Right atrium auricular region (tissue), 2 donors: ENCODE data around the gene SRPX2. TPM values are rescaled to one million over a fixed set of nuclear protein-coding genes. Genes with fewer than 3 reads are reported as not detected.

ENCODE experiments used
- DNase-seq: peaks from one replicate; pipeline ENCODE4 v3.0.0-alpha.2; 2019; ENCODE audit warnings: low spot score
- H3K27ac ChIP-seq, 2 donors: fragments of 200-600 bp; sonication (generic); 1 replicate in 1 of 2; 2 replicates in 1 of 2; pipeline ENCODE4 v1.5.1; 2016 to 2019
- H3K27me3 ChIP-seq, 2 donors: fragments of 200-600 bp; sonication (generic); one replicate each; pipeline versions ENCODE4 v1.5.1 to v1.6.0; 2017 to 2019
- H3K36me3 ChIP-seq: fragments of 200-600 bp; sonication (generic); one replicate; pipeline ENCODE4 v1.5.1; 2016
- H3K4me1 ChIP-seq, 2 donors: fragments of 200-600 bp; sonication (generic); one replicate each; pipeline versions ENCODE4 v1.5.1 to v1.6.0; 2017 to 2019
- H3K4me3 ChIP-seq, 2 donors: fragments of 200-600 bp; sonication (generic); 1 replicate in 1 of 2; 2 replicates in 1 of 2; pipeline ENCODE4 v1.5.1; 2017 to 2019; ENCODE audit warnings: mild to moderate bottlenecking in 1 of 2, moderate library complexity in 1 of 2
- H3K9me3 ChIP-seq, 2 donors: fragments of 200-600 bp; sonication (generic); one replicate each; pipeline ENCODE4 v1.5.1; 2019
- CTCF ChIP-seq, 2 donors: fragments of 200-600 bp; sonication (generic); IDR thresholded peaks; one replicate each; pipeline ENCODE4 v1.5.1; 2019; ENCODE audit warnings: antibody characterized with exemption in 2 of 2
- total RNA-seq, 2 donors: library from RNA; depleted of rRNA; stranded (reverse); fragments of >200 nt; gene quantifications; one replicate each; pipeline ENCODE4 v1.1.0, GENCODE V29; 2016

The SRPX2 gene
- total RNA-seq, 2 donors from 2014 or later: 14.9 to 15.3 TPM

GRCh38 chrX:100662796-100663195 lies 18.8 kb downstream of the SRPX2 start:
- H3K27me3 ChIP-seq: no peaks in the 10 kb centered on the region
- H3K9me3 ChIP-seq: no peaks in the 10 kb centered on the region
- no peak for TF ChIP-seq CTCF (IDR thresholded peaks at IDR 0.05)
- no peak overlapping the region for H3K27ac ChIP-seq
- H3K4me3 ChIP-seq: no peak overlapping the region
- H3K36me3 ChIP-seq: no peaks in the 10 kb centered on the region
- H3K4me1 ChIP-seq: no peaks in the 10 kb centered on the region
- no peak for DNase-seq

GRCh38 chrX:100663642-100664041 lies 19.6 kb downstream of the SRPX2 start:
- Histone ChIP-seq H3K27ac (no peak overlapping the region), H3K27me3 (no peaks in the 10 kb centered on the region)
- TF ChIP-seq CTCF (IDR thresholded peaks at IDR 0.05): no peak

GRCh38 chrX:100672966-100673365 lies 29.0 kb downstream of the SRPX2 start:
- no peaks in the 10 kb centered on the region for H3K36me3 ChIP-seq
- H3K4me3 ChIP-seq: no peak overlapping the region
- no peaks in the 10 kb centered on the region for H3K27me3 ChIP-seq
- no peak for TF ChIP-seq CTCF (IDR thresholded peaks at IDR 0.05)
- DNase-seq: no peak
- no peaks in the 10 kb centered on the region for H3K9me3 ChIP-seq
- no peak overlapping the region for H3K27ac ChIP-seq
- no peaks in the 10 kb centered on the region for H3K4me1 ChIP-seq

More at GRCh38 chrX:100663642-100664041, 19.6 kb downstream of the SRPX2 start:
- Histone ChIP-seq H3K4me3 (no peak overlapping the region), H3K4me1 (no peaks in the 10 kb centered on the region), H3K36me3 (no peaks in the 10 kb centered on the region), H3K9me3 (no peaks in the 10 kb centered on the region)
- DNase-seq: no peak

- TF ChIP-seq CTCF (IDR thresholded peaks at IDR 0.05): no peak
- H3K36me3 ChIP-seq: no peaks in the 10 kb centered on the region
- no peak for DNase-seq
- H3K9me3 ChIP-seq: no peaks in the 10 kb centered on the region
- H3K27me3 ChIP-seq: no peaks in the 10 kb centered on the region
- no peaks in the 10 kb centered on the region for H3K4me1 ChIP-seq
- H3K27ac ChIP-seq: no peak overlapping the region
- H3K4me3 ChIP-seq: no peak overlapping the region
Observed at GRCh38 chrX:100673397-100673953, 29.5 kb downstream of the SRPX2 start.

GRCh38 chrX:100674705-100675104 lies 30.7 kb downstream of the SRPX2 start:
- Histone ChIP-seq H3K4me1 (no peaks in the 10 kb centered on the region), H3K27ac (no peak overlapping the region), H3K36me3 (no peaks in the 10 kb centered on the region), H3K4me3 (no peak overlapping the region), H3K27me3 (no peaks in the 10 kb centered on the region), H3K9me3 (no peaks in the 10 kb centered on the region)
- TF ChIP-seq CTCF (IDR thresholded peaks at IDR 0.05): no peak
- DNase-seq: no peak

GRCh38 chrX:100677611-100678181 lies 33.7 kb downstream of the SRPX2 start:
- Histone ChIP-seq H3K4me1 (no peaks in the 10 kb centered on the region), H3K9me3 (no peaks in the 10 kb centered on the region), H3K27me3 (no peaks in the 10 kb centered on the region), H3K36me3 (no peaks in the 10 kb centered on the region), H3K4me3 (no peak overlapping the region), H3K27ac (no peak overlapping the region)
- no peak for TF ChIP-seq CTCF (IDR thresholded peaks at IDR 0.05)
- DNase-seq: no peak
